Measurements from ENCODE around the gene ARMS2. TPM values are rescaled to one million over a fixed set of nuclear protein-coding genes. Genes with fewer than 3 reads are reported as not detected.

Gene ARMS2
- total RNA-seq, 2 experiments from 2014 or later, result not detected

DNA sequence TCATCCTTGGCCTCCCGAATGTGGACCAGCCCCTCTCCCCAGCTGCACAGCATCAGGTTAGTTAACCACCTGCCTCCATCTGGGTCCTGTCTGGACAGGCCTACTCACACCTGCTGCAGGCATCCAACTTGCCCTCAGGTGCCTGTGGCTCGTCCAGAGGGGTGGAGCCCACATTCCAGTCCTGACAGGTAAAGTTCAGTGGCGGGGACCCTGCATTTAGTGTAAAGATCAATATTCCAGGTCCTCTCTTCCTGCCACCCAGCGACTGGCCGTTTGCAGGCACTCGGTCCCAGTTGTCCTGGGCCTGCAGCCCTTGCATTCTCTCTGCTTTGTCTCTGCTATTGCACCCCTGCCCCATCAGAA, 21.9 kb downstream of the ARMS2 start:
- Histone ChIP-seq H3K79me2 (ENCODE audit: insufficient read depth, low read depth, low read length) (no peaks in the 10 kb centered on the region), H3K36me3 (ENCODE audit: insufficient read depth, low read length) (no peaks in the 10 kb centered on the region), H4K20me1 (ENCODE audit: insufficient read depth, low read length) (no peaks in the 10 kb centered on the region), H3K9me3 (ENCODE audit: low read length) (no peaks in the 10 kb centered on the region), H3K4me1 (ENCODE audit: insufficient read depth, low read length, poor library complexity, severe bottlenecking) (no peaks in the 10 kb centered on the region), H3K9me2 (ENCODE audit: insufficient read depth, low read length) (no peaks in the 10 kb centered on the region), H3K27ac (ENCODE audit: low read depth, low read length, poor library complexity, severe bottlenecking) (no peak overlapping the region), H2AFZ (ENCODE audit: low read length) (no peak overlapping the region), H3K4me2 (ENCODE audit: low read length) (no peak overlapping the region), H3K4me3 (ENCODE audit: low read depth, low read length, poor library complexity, severe bottlenecking) (no peak overlapping the region)
- POLR2A ChIA-PET, result no interaction called here
- intact Hi-C loops (cut with micrococcal nuclease; ENCODE audit: unreplicated experiment), result no loop called here
- DNase-seq (ENCODE audit: low spot score), result no peak
- TF ChIP-seq, protein P1, sequence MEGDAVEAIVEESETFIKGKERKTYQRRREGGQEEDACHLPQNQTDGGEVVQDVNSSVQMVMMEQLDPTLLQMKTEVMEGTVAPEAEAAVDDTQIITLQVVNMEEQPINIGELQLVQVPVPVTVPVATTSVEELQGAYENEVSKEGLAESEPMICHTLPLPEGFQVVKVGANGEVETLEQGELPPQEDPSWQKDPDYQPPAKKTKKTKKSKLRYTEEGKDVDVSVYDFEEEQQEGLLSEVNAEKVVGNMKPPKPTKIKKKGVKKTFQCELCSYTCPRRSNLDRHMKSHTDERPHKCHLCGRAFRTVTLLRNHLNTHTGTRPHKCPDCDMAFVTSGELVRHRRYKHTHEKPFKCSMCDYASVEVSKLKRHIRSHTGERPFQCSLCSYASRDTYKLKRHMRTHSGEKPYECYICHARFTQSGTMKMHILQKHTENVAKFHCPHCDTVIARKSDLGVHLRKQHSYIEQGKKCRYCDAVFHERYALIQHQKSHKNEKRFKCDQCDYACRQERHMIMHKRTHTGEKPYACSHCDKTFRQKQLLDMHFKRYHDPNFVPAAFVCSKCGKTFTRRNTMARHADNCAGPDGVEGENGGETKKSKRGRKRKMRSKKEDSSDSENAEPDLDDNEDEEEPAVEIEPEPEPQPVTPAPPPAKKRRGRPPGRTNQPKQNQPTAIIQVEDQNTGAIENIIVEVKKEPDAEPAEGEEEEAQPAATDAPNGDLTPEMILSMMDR (conservative IDR thresholded peaks at IDR 0.05; ENCODE audit: low read length), result no peak
- TF ChIP-seq EZH2phosphoT487 (IDR thresholded peaks at IDR 0.05; ENCODE audit: borderline replicate concordance, low read depth, low read length), result no peak
- CTCF ChIA-PET (ENCODE audit: unreplicated experiment), result no interaction called here
- no TSS peak for BruUV-seq (replicated peaks)

DNA sequence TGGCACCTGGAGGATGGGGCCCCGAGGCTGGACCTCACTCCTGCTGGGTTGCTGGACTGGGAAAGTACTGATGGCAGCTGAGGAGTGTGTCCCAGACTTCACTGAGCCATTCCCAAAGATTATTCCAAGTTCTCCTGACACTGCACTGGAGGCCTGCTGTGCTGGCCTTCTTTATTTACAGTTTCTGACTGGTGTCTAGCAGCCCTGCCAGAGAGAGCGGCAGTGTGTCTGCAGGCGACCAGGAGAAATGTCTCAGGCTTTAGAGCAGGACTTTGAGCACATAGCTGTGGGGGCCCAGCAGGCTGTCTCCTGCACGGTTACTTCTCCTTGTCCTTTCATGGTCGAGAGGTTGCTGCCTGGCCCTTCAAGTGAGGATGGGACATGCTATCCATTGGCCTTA, 23.0 kb downstream of the ARMS2 start:
- intact Hi-C loops (cut with micrococcal nuclease; ENCODE audit: unreplicated experiment), result no loop called here
- ChIA-PET POLR2A (interaction anchor here (0.7 kb wide), 1 partner anchor 1141 kb away, joined by 5 read pairs; no protein-coding TSS in a partner anchor), CTCF (ENCODE audit: unreplicated experiment) (no interaction called here)
- Histone ChIP-seq H3K9me3 (ENCODE audit: low read length) (no peaks in the 10 kb centered on the region), H4K20me1 (ENCODE audit: insufficient read depth, low read length) (no peaks in the 10 kb centered on the region), H3K4me3 (ENCODE audit: low read depth, low read length, poor library complexity, severe bottlenecking) (no peak overlapping the region), H3K36me3 (ENCODE audit: insufficient read depth, low read length) (no peaks in the 10 kb centered on the region), H3K27ac (ENCODE audit: low read depth, low read length, poor library complexity, severe bottlenecking) (no peak overlapping the region), H3K9me2 (ENCODE audit: insufficient read depth, low read length) (no peaks in the 10 kb centered on the region), H3K4me1 (ENCODE audit: insufficient read depth, low read length, poor library complexity, severe bottlenecking) (no peaks in the 10 kb centered on the region), H3K4me2 (ENCODE audit: low read length) (no peak overlapping the region), H3K79me2 (ENCODE audit: insufficient read depth, low read depth, low read length) (no peaks in the 10 kb centered on the region), H2AFZ (ENCODE audit: low read length) (no peak overlapping the region)
- no TSS peak for BruUV-seq (replicated peaks)
- no peak for TF ChIP-seq EZH2phosphoT487 (IDR thresholded peaks at IDR 0.05; ENCODE audit: borderline replicate concordance, low read depth, low read length)
- TF ChIP-seq, protein P1 (conservative IDR thresholded peaks at IDR 0.05; ENCODE audit: low read length), result no peak
- no peak for DNase-seq (ENCODE audit: low spot score)

DNA sequence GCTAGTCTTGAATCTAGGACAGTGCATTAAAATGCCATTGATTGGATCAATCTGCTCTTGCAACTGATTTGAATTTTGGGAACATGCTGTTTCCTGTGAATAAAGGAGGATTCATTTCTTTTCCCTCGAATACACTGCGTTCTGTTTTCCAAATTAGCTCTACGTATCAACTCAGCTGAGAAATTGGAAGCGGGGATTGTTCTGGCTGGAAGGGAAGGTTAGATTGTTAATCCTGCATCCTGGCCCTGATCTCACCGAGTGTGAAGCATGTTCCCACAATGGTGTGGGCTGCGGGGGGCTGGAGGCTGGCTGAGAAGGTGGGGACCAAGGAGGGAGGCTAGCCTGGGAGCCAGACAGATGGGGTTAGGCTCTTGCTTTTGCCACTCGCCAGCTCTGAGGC, 24.5 kb downstream of the ARMS2 start:
- Histone ChIP-seq H3K27ac (ENCODE audit: low read depth, low read length, poor library complexity, severe bottlenecking) (no peak overlapping the region), H3K4me1 (ENCODE audit: insufficient read depth, low read length, poor library complexity, severe bottlenecking) (no peaks in the 10 kb centered on the region), H3K9me2 (ENCODE audit: insufficient read depth, low read length) (no peaks in the 10 kb centered on the region), H2AFZ (ENCODE audit: low read length) (no peak overlapping the region), H4K20me1 (ENCODE audit: insufficient read depth, low read length) (no peaks in the 10 kb centered on the region), H3K4me3 (ENCODE audit: low read depth, low read length, poor library complexity, severe bottlenecking) (no peak overlapping the region), H3K79me2 (ENCODE audit: insufficient read depth, low read depth, low read length) (no peaks in the 10 kb centered on the region), H3K9me3 (ENCODE audit: low read length) (no peaks in the 10 kb centered on the region), H3K36me3 (ENCODE audit: insufficient read depth, low read length) (no peaks in the 10 kb centered on the region), H3K4me2 (ENCODE audit: low read length) (no peak overlapping the region)
- TF ChIP-seq EZH2phosphoT487 (IDR thresholded peaks at IDR 0.05; ENCODE audit: borderline replicate concordance, low read depth, low read length), result no peak
- TF ChIP-seq, protein P1 (conservative IDR thresholded peaks at IDR 0.05; ENCODE audit: low read length), result no peak
- POLR2A ChIA-PET, result no interaction called here
- BruUV-seq (replicated peaks), result no TSS peak
- DNase-seq (ENCODE audit: low spot score), result no peak
- intact Hi-C loops (cut with micrococcal nuclease; ENCODE audit: unreplicated experiment), result no loop called here
- CTCF ChIA-PET (ENCODE audit: unreplicated experiment), result no interaction called here
